IPS DF 4.7 (cell line): Measurements from ENCODE around the gene TAS2R40.

ENCODE experiments used
- DNase-seq: peaks from one replicate; pipeline ENCODE4 v3.0.0-alpha.2; 2013; ENCODE audit warnings: low spot score; ENCODE audit errors: extremely low read depth

Gene TAS2R40

GRCh38 chr7:143223784-143224183, 1.9 kb downstream of the TAS2R40 start:
- no peak for DNase-seq

GRCh38 chr7:143225047-143225446, 3.2 kb downstream of the TAS2R40 start:
- DNase-seq = no peak

GRCh38 chr7:143227806-143228205, 6.0 kb downstream of the TAS2R40 start:
- DNase-seq = no peak

DNA sequence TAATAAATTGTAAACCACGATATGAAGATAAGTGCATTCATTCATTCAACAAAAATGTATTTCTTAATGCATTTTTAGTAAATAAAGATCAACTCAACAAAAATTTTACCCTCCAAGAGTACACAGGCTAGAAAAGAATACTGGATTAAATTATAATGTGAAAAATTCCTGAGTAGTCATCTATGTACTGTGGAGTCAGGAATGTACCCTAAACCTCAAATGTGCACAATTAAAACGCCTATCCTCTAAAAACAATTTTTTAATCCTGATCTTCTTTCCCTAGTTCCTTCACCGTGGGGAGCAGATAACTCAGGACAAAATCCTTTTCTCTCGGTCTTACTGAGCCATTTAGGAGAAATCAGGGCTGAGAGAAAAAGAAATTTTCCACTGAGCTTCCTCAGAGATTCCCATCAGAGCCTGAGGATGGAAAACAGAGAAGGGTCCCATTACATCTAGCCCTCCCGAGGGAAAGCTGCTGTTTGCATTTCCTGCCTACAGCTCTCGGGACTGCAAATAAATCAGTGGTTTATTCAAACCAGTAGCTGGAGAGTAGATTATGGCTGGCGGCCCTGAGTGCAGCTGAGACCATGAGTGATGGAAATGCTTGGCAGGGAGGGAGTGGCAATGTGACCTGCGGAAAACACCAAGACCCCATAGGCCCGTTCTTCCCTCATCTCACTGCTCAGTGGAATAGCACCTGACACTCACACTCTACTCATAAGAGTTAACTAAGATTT, 7.4 kb downstream of the TAS2R40 start:
- DNase-seq = peak; percentile 9

DNA sequence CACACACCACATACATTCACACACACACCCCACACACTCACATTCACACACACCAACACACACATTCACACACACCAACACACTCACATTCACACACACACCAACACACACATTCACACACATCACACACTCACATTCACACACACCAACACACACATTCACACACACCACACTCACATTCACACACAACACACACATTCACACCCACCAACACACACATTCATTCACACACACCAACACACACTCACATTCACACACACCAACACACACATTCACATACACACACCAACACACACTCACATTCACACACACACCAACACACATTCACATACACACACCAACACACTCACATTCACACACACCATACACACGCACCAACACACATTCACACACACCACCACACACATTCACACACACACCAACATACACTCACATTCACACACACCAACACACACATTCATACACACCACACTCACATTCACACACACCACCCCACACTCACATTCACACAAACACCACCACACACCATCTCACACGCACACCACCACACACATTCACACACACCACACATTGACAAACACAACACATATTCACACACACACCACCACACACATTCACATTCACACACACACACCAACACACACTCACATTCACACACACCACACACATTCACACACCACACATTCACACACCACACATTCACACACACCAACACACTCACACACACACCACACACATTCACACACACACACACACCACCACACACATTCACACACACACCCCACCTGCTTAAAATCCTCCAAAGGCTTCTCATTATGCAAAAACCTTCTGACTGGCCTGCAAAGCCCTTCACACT, 9.0 kb downstream of the TAS2R40 start:
- DNase-seq = no peak

GRCh38 chr7:143233816-143234532, 12.1 kb downstream of the TAS2R40 start:
- no peak for DNase-seq

DNA sequence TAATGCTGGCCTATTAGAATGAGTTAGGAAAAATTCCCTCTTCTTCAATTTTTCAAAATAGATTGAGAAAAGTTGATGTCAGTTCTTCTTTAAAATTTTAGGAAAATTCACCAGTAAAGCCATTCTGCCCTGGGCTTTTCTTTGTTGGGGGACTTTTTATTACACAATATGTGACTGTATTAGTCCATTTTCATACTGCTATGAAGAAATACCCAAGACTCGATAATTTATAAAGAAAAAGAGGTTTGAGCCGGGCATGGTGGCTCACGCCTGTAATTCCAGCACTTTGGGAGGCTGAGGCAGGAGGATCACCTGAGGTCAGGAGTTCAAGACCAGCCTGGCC, 12.7 kb downstream of the TAS2R40 start:
- no peak for DNase-seq

DNA sequence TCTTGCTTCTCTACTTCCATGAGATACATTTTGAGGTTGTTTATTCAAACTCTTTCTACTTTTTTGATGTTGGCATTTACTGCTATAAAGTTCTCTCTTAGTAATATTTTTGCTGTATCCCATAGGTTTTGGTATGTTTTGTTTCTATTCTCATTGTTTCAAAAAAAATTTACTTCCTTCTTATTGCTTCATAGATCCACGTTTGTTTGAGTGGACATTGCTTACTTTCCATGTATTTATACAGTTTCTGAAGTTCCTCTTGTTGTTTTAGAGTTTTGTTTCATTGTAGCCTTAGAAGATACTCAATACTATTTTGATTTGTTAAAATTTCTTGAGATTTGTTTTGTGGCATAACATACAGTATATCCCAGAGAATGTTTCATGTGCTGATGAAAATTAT, 13.7 kb downstream of the TAS2R40 start:
- DNase-seq = no peak

- DNase-seq = no peak
Measured at GRCh38 chr7:143236408-143236990, 14.7 kb downstream of the TAS2R40 start.

DNA sequence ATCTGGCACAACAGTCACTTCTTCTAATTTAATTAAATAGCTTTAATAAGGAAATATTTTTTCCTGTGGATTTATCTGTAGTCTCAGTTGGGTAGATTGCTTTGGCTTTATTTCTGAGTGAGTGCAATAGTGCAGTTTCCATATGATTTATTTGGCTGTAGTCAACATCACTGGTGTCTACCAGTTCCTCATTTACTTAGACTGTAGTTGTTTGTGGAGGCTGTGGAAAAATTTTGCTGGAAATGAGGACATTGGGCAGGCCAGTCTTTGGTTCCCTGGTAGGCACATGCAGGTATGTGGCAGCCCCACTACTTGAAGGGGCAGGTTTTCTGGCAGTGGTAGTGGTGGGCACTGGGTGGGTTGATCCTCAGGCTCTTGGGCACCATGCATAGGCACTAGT, 15.5 kb downstream of the TAS2R40 start:
- no peak for DNase-seq

DNA sequence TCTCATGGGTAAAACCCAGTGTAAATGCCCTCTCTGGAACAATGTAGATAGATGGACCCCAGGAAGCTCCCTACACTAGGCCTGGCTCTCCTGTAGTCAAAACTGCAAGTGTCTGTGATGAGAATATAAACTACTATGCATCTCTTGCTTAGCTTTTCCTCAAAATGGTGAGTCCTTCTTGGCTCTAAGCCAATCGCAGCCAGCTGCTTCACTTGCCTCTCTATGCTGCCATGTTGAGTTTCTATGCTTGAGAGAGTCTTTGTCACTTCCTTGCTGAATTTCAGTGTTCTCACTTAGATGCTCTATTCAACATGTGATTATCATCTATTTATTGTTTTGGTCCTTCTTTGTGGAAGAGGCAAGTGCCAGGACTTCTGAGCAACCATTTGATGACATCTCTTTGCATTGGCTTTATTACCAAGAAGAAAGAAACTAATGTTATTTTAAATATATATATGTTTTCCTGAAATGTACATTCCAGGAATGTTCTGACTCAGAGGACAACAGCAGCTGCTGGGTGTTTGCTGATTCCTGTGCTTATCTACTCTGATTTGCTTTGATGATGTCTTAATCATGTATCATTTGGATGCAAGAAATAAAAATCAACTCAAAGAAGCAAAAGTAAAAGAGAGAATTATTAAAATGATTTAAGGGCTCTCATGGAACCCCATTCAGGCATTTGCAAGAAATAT, 16.6 kb downstream of the TAS2R40 start:
- no peak for DNase-seq

DNA sequence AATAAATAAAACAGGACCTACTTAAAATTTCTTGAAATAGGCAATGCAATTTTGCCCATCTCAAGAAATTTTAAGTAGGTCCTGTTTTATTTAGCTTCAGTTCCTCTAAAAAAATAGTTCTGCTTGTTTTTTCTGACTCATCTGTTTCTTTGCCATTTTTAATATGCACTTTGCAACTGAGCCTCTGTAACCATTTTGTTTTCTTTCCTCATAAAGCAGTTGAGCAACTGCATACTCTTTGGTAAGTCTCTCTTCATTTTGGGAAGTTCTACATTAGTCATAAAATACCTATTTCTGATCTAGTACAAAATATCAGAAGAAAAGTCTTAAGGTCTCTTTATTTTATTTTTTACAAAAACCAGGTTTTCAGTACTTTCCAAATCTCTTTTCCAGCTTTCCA, 18.0 kb downstream of the TAS2R40 start:
- no peak for DNase-seq

- peak; percentile 33 for DNase-seq
Measured at GRCh38 chr7:143240291-143241168, 18.7 kb downstream of the TAS2R40 start.

DNA sequence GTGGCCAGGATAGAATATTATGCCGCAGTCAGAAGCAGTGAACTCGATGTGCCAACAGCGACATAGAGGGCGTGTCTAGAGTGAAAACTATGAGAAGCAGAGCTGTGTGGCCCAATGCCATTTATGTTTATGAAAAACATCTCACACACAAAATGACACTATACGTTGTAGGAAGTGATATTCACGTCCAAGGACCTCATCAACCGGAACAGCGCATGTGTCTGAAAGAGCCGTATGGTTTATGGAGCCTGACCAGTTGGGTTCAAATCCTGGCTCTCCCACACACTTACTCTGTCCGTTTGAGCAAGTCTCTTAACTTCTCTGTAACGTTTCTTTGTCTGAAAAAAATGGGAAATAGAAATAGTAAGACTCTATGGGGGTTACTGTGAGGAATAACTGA, 20.5 kb downstream of the TAS2R40 start:
- no peak for DNase-seq

GRCh38 chr7:143243111-143243510, 21.3 kb downstream of the TAS2R40 start:
- DNase-seq = no peak

DNA sequence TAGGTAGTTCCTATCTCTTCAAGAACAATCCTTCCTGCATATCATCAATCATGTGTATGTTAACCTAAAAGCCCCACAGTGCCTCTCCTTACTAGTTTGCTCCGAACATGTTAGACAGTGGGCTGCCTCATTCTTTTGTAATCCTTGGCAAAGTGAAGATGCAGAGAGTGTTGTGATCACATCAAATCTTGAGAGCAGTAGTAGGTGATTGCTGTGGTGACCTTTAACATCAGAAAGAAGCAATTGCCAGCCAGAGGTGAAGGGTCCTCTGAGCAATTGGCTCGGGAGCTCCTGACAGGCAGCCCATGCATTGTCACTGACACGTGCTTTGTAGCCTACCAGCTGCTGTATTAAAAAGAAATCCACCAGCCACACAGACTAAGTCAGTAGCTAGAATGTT, 21.8 kb downstream of the TAS2R40 start:
- DNase-seq = no peak

GRCh38 chr7:143244321-143244720, 22.5 kb downstream of the TAS2R40 start:
- no peak for DNase-seq

- DNase-seq = no peak
Measured at GRCh38 chr7:143245123-143245522, 23.3 kb downstream of the TAS2R40 start.

- DNase-seq = no peak
Measured at GRCh38 chr7:143247372-143247771, 25.5 kb downstream of the TAS2R40 start.

GRCh38 chr7:143248761-143249354, 27.0 kb downstream of the TAS2R40 start:
- DNase-seq = no peak
